ENCODE measurements around the gene USH2A. TPM values are rescaled to one million over a fixed set of nuclear protein-coding genes. Genes with fewer than 3 reads are reported as not detected.

Gene USH2A
- total RNA-seq, 1 experiment from 2014 or later, result 8.1 TPM

- no peak for DNase-seq (ENCODE audit: low spot score)
Measured at GRCh38 chr1:215875236-215875635, 548.0 kb downstream of the USH2A start.

DNA sequence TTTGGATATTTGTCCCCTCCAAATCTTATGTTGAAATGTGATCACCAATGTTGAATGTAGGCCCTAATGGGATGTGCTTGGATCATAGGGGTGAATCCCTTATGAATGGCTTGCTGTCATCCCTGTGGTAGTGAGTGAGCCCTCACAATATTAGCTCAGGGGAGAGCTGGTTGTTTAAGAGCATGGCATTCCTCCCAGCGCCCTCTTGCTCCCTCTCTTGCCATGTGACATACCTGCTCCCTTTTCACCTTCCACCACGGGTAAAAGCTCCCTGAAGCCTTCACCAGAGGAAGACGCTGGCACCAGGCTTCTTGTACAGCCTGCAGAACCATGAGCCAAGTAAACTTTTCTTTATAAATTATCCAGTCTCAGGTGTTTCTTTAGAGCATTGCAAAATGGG lies 550.6 kb downstream of the USH2A start:
- DNase-seq (ENCODE audit: low spot score), result no peak

DNA sequence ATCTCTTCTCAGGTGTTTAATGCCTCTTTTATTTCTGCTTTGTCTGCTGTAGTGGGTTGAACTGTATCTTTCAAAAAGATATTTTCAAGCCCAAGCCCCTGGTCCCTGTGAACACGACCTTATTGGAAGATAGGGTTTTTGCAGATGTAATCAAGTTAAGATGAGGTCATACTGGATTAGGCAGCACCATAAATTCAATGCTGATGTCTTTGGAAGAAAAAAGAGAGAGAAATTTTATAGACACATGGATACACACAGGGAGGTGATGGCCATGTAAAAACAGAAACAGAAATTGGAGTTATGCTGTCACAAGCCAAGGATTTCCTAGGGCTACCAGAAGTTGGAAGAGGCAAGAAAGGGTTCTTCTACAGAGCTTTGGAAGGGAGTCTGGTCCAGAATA lies 554.7 kb downstream of the USH2A start:
- no peak for DNase-seq (ENCODE audit: low spot score)

DNA sequence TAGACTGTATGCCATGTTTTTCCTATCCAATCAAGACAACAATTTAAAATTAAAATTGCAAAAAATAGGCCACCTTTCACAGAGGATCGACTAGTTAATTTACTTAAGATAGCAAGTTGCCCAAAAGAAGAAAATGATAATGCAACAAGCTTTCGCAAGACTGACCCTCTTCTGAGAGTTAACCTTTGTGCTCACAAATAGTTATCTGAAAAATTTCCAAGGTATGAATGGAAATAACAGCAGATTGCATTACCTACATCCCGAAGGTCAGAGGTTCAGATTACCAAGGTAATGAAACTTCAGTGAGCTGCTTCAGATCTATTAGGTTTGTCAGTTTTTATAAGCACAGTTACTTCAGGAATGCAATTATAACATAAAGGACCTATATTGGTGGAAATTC lies 558.2 kb downstream of the USH2A start:
- no peak for DNase-seq (ENCODE audit: low spot score)

GRCh38 chr1:215863796-215864195 lies 559.5 kb downstream of the USH2A start:
- no peak for DNase-seq (ENCODE audit: low spot score)

DNA sequence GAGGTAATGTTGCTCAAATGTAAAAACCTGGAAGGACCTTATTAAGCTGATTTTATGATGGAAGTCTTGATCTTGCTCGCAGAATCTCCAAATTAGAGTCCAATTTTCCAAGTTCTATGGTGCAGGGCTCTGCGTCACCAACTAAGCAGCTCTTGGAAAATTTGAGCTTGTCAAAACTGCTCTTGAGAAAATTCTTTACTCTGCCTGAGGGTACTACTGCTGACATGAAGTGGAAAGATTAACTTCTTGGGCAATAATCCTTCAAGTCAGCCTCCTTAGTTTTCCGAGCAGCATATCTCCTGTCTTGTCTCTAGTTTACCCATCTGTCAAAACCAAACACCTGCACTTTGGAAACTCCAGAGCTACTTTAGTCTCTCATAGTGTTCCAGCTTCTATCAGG lies 562.4 kb downstream of the USH2A start:
- DNase-seq (ENCODE audit: low spot score), result no peak

GRCh38 chr1:215857317-215857716 lies 565.9 kb downstream of the USH2A start:
- no peak for DNase-seq (ENCODE audit: low spot score)

GRCh38 chr1:215845234-215845891 lies 577.9 kb downstream of the USH2A start:
- DNase-seq (ENCODE audit: low spot score), result peak; percentile 88

DNA sequence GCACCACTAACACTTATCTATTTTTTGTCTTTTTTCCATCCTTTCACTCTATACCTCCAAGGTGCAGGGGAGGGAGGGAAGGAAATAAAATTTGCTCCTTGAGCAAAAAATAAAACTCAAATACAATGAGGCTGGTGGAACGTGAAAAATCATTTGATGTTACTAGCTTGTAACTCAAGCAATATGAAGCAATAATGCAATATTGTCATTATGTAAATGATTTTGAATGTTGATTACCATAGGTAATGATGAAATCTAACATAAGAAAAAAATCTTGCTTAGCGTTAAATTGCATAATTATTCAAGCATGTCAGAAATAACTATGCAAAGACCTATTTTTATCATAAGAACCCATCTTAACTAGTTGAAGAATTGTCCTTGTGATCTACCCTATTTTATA lies 578.5 kb downstream of the USH2A start:
- no peak for DNase-seq (ENCODE audit: low spot score)

DNA sequence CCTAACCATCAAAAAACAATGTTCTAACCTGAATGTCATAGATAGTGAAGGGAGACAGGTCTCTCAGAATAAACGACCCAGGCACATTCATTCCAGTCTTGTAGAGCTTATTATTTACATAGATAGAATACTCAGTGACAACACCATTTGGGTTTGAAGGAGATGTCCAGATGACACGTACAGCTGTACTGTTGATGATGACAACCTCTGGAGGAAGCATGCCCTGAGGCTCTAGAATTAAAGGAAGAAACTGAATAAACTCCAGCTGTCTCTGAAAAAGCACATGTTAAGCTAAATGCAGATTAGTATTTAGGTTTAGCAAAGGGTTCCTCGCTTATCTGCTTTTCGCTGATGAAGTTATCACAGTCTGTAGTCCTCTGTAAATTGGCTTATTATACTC lies 579.0 kb downstream of the USH2A start:
- DNase-seq (ENCODE audit: low spot score), result no peak

- DNase-seq (ENCODE audit: low spot score), result peak; percentile 26
Measured at GRCh38 chr1:215842905-215843304, 580.3 kb downstream of the USH2A start.

DNA sequence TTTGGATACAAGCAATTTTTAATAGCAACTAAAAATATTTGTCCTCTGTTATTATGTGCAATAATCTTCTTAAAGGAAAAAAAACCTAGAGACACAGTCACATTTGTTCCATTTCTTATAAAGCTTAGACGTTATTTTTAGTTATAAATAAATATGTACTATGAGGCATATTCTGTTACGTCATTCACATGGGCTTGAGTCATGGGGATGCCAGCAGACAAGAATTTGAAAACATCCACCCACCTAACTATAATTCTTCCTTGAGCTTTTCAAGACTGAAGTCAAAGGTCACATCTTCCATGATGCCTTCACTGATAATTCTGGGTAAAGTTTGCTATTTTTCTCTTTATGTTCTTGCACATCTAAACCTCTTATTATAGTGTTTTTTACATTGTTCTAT lies 587.3 kb downstream of the USH2A start:
- peak; percentile 42 for DNase-seq (ENCODE audit: low spot score)

DNA sequence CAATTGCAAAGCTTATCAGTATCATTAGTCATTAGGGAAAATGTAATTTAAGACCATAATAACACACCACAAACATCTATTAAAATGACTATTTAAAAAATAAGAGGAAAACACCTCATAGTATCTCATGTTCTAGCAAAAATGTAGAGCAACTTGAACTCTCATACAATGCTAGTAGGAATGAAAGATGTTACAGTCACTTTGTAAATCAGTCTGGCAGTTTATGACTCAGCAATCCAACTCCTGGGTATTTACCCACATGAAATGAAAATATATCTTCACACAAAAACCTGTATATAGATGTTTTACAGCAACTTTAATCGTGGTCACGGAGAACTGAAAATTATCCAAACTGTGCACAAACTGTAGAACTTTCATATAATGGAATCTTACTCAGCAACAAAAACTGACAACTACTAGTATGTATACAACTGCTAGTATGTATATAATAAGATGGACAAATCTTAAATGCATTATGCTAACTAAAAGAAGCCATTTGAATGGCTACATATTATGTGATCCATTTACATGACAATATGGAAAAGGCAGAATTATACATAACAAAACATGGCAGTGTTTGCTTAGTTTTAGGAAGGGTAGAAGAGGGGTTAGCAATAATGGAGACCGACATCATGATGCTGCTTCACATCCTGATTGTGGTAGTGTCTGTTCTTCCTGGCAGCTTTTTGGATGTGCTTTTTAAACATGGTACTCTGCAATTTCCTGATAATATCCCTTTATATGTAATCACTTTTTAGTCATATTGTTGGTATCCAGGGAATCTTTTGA lies 589.1 kb downstream of the USH2A start:
- peak; percentile 51 for DNase-seq (ENCODE audit: low spot score)

GRCh38 chr1:215830226-215830810 lies 592.9 kb downstream of the USH2A start:
- no peak for DNase-seq (ENCODE audit: low spot score)

GRCh38 chr1:215825056-215825455 lies 598.2 kb downstream of the USH2A start:
- no peak for DNase-seq (ENCODE audit: low spot score)

- no peak for DNase-seq (ENCODE audit: low spot score)
Measured at GRCh38 chr1:215824245-215824644, 599.0 kb downstream of the USH2A start.

DNA sequence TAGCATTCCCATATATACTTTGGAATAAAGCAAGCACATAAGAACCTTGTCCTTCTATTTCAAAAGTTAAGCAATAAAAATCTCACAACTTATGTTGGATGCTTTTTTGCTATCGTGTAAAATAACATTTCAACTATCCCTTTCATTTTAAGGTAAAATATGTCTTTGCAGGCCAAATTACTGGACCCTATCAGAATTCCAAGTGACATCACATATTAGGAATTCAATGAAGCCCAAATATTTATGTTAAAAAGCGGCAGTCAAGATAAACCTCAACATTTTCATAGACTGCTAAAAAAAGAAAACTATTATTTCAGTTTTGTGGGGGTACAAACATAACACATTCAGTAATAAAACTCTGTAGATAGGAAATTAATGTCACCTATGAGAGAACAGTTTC lies 604.1 kb downstream of the USH2A start:
- DNase-seq (ENCODE audit: low spot score), result peak; percentile 29

DNA sequence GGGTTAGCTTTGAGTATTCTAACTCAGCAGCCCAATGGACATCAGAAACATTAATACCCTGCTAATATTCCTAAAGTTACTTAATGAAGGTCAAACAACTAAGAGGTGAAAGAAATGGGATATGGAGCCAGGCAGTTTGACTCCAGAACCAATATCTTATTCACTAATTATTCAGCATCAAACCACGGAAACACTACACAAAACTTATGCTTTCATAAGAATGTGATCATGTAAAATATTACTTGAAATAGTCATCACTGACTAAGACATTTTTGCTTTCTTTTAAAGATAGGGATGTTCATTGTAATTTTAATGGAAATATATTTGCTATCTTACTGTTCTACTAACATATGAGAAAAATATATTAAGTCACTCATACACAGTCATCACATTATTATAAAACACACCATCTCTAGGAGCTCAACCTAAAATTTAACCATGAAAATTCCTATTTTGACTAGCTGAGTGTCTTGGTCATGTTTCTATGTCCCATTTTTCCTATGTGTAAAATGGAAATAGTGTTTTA lies 615.3 kb downstream of the USH2A start:
- DNase-seq (ENCODE audit: low spot score), result no peak

- no peak for DNase-seq (ENCODE audit: low spot score)
Measured at GRCh38 chr1:215807218-215807617, 616.0 kb downstream of the USH2A start.

- no peak for DNase-seq (ENCODE audit: low spot score)
Measured at GRCh38 chr1:215797859-215798258, 625.4 kb downstream of the USH2A start.

GRCh38 chr1:215794156-215794555 lies 629.1 kb downstream of the USH2A start:
- DNase-seq (ENCODE audit: low spot score), result no peak

GRCh38 chr1:215793180-215793579 lies 630.1 kb downstream of the USH2A start:
- DNase-seq (ENCODE audit: low spot score), result peak; percentile 68

GRCh38 chr1:215792446-215792845 lies 630.8 kb downstream of the USH2A start:
- no peak for DNase-seq (ENCODE audit: low spot score)

All from A172 (cell line).